GM13976 (cell line): Measurements from ENCODE around the gene MMP23B.
"Not testable (repeated sequence)": the region's sequence is repeated elsewhere in the genome, so short reads cannot be mapped to it uniquely, and the experiment has no call there.

Source experiments
- DNase-seq: peaks from one replicate; pipeline ENCODE4 v3.0.0; 2012; ENCODE audit warnings: low spot score
- CTCF ChIP-seq: IDR thresholded peaks from 2 replicates; pipeline ENCODE4 v1.5.1; 2012; ENCODE audit warnings: borderline replicate concordance, mild to moderate bottlenecking; ENCODE audit not compliant: insufficient read depth; ENCODE audit errors: extremely low read depth, missing control alignments, control extremely low read depth
- in situ Hi-C: fragments of 300-500 bp; cut with MboI; formaldehyde crosslinking; loops from one replicate; pipeline ENCODE4 v1.12.0; 2022; ENCODE audit warnings: low sequenced_read_pairs, mixed read lengths, inconsistent platforms; ENCODE audit not compliant: unreplicated experiment

MMP23B gene

GRCh38 chr1:1664318-1664717, 32.3 kb downstream of the MMP23B start:
- in situ Hi-C loops = not testable (repeated sequence)

GRCh38 chr1:1664941-1665814, 33.2 kb downstream of the MMP23B start:
- in situ Hi-C loops = no loop called here
- no peak for TF ChIP-seq CTCF
- DNase-seq = peak; percentile 9

More at GRCh38 chr1:1664318-1664717, 32.3 kb downstream of the MMP23B start:
- not testable (repeated sequence) for DNase-seq

- DNase-seq = peak; percentile 41
- in situ Hi-C loops = no loop called here
- TF ChIP-seq CTCF = peak; percentile 28
These were observed 33.9 kb downstream of the MMP23B start for GRCh38 chr1:1665815-1666251.

- no peak for TF ChIP-seq CTCF
- in situ Hi-C loops = no loop called here
These were observed 34.6 kb downstream of the MMP23B start for GRCh38 chr1:1666526-1666925.

GRCh38 chr1:1669468-1670440, 37.8 kb downstream of the MMP23B start:
- in situ Hi-C loops = no loop called here
- peak; percentile 8 for DNase-seq
- no peak for TF ChIP-seq CTCF

More at GRCh38 chr1:1666526-1666925, 34.6 kb downstream of the MMP23B start:
- no peak for DNase-seq

- peak; percentile 7 for DNase-seq
- in situ Hi-C loops = no loop called here
- TF ChIP-seq CTCF = no peak
These were observed 38.9 kb downstream of the MMP23B start for GRCh38 chr1:1670866-1671265.
